Measurements from ENCODE around the gene VTI1A.
A peak's percentile ranks its signal among the peaks of the same experiment; 100 is the strongest.
"Not testable (repeated sequence)": the region's sequence is repeated elsewhere in the genome, so short reads cannot be mapped to it uniquely, and the experiment has no call there.

The VTI1A gene

DNA sequence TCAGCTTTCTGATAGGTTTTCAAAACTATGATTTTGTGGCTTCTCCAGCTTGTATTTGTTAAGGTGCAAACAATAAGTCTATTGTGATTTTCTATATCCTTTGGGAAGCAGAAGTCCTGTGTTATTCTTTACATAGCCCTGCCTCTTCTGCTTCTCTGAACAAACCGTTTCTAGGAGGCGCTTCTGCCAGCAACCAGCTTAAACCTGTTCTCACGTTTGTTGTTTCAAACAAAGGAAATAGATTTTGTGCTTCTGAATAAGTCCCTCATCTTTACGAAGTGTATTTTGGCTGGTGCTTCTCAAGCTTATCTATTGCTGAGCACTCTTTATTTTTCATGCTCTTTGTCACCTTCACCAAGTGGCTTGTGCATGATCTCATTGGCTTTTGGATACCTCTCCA lies 61.0 kb downstream of the VTI1A start:
- no peak for DNase-seq

- DNase-seq, result no peak
These were observed 62.7 kb downstream of the VTI1A start for GRCh38 chr10:112509558-112510291.

DNA sequence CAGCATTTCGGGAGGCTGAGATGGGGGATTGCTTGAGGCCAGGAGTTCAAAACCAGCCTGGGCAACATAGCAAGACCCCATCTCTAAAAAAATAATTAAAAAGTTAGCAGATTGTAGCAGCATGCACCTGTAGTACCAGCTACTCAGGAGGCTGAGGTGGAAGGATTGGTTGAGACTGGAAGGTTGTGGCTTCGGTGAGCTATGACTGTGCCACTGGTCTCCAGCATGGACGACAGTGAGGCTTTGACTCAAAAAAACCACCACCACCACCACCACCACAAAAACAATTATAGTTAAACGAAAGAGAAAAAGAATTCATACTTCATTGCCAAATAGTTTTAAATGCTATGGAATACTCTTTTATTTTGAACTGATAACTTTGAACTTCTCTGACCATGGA lies 63.4 kb downstream of the VTI1A start:
- DNase-seq, result no peak

DNA sequence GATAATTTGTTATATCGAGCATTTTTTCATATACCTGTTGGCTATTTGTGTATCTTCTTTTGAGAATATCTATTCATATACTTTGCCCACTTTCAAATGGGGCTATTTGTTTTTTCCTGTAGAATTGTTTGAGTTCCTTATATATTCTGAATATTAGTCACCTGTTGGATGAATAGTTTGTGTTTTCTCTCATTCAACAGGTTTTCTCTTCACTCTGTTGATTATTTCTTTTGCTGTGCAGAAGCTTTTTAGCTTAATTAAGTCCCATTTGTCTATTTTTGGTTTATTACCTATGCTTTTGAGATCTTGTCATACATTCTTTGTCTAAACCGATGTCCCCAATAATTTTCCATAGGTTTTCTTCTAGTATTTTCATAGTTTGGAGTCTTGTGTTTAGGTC lies 65.3 kb downstream of the VTI1A start:
- no peak for DNase-seq

GRCh38 chr10:112515126-112515525 lies 68.1 kb downstream of the VTI1A start:
- no peak for DNase-seq

DNA sequence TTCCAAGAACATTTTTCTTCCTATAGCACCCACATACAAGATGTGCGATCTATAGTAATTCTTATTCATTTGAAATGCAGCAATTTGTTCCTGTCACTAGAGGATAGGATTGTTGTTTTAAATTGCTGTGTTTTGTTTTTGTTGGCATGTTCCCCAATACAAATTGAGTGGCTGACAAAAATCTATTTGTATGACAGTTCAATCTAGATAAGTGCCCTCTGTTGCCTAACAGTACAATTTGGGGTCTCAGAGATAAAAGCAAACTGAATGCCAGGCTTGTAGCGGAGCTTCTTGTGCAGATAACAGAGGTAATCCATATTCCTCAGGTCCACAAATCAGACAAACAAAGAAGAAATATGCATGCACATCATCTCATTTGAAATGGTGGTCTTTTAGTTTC lies 68.8 kb downstream of the VTI1A start:
- DNase-seq, result no peak

DNA sequence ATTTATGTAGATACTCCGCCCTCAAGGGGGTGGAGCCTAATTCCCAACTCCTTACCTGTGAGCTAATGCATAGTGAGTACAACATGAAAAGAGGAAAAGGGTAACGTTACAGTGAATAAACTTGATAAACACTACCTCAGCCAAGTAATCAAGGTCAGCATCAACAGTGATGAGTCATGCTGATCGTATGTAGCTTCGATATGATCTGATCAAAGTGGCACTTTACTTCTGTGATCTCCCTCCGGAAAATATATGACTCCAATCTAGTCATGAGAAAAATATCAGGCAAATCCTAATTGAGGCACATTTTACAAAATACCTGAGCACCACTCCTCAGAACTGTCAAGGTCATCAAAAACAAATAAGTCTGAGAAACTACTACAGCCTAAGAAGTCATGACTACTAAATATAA lies 70.4 kb downstream of the VTI1A start:
- DNase-seq, result peak; percentile 3

DNA sequence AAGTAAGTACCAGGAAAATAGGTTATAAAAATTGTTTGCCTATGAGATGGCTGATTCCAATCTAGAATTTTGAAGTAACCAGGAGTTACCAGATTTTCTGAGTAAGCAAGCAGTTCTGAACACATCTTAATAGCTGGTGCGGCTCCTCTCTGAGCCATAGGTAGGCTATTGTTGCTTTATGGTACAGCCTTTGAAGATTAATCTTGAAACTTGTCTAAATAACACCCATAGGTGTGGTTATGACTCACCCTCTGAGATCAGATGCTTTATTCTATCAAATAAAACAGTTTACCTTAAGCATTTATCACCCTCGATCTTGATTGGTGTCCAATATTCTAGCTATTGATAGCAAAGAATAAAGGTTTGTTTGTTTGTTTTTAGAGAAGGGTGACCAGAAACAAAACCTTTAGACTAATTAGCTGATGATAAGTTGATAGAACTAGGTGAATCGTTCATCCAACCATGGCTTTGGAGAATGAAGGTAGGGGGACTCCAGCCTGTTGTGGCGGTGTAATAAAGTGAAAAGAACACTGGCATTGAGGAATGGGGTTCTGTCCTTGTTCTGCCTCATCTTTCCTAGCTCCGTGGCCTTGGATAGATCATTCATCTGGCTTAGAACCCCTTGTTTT lies 72.2 kb downstream of the VTI1A start:
- no peak for DNase-seq

GRCh38 chr10:112520914-112521313 lies 73.9 kb downstream of the VTI1A start:
- no peak for DNase-seq

- DNase-seq, result peak; percentile 13
These were observed 77.6 kb downstream of the VTI1A start for GRCh38 chr10:112524641-112525040.

- DNase-seq, result peak; percentile 3
These were observed 78.2 kb downstream of the VTI1A start for GRCh38 chr10:112525200-112525599.

- DNase-seq, result peak; percentile 4
These were observed 79.1 kb downstream of the VTI1A start for GRCh38 chr10:112526139-112526538.

DNA sequence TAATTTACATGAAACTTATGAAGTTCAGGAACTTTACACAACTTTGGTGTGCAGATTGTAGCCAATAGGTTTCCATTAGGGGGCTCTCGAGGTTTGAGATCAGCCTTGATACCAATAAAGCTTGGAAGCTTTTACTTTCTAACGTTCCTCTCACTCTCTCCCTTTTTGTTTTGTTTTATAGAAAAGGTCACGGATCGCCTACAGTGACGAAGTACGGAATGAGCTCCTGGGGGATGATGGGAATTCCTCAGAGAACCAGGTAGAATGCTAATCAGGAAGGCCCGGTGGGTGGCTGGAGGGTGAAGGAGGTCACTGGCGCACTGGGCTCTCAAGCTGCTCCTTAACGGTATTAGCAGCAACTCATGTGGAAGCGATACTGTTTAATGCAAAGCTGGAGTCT lies 79.9 kb downstream of the VTI1A start:
- DNase-seq, result no peak

DNA sequence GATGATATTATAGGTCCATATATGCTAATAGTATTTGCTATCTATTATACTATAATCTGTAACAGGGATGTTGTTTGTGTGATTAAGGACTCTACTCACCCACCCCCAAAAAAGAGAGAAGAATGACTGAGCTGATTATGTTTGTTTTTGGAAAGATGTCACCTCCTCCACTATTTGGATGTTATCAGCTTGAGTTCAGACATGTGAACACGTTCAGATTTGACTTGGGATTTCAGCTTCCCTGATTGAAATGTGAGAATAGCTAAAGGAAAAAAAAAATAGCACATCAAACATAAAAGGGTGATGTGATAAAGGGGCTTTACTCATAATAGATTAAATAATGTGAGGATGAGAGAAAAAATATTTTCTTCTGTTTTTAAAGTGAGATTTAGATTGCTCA lies 81.2 kb downstream of the VTI1A start:
- DNase-seq, result no peak

GRCh38 chr10:112531421-112531820 lies 84.4 kb downstream of the VTI1A start:
- no peak for DNase-seq

- DNase-seq, result no peak
These were observed 85.2 kb downstream of the VTI1A start for GRCh38 chr10:112532189-112532588.

GRCh38 chr10:112532956-112533355 lies 85.9 kb downstream of the VTI1A start:
- DNase-seq, result no peak

DNA sequence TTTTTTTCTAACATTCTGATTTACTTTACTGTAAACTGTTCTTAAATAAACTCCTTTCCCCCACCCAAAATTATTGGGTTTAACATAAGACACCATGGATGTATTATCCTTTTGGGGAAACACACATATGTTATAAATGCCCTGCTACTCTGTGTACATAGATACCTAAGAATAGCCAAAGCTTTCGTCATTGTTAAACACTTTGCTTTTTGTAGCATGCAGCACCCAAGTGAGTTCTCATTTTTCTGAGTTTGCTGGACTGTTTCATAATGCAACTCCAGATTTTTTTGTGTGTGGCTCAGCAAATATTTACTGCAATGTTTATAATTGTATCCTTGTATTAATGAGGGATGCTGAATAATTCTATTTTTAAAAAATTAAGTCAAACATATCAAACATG lies 86.9 kb downstream of the VTI1A start:
- DNase-seq, result no peak

DNA sequence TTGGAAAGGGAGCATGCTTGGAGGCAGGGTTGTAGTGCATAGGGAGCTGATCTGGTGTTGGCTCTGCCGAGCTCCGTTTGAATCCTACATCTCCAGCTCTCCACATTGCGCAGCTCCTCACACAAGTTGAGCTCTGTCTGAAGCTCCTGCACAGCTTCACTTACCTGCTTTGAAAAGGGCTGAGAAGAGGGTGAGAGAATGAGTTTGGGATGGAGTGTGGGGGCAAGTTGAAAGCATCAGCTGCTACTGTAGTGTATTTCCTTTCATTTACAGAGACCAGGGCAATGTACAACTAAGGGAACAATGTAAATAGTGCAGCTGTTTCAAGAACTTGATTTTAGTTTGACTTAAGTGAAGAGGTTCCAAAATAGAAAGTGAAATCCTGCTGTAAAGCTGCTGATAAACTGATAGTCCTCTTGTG lies 88.5 kb downstream of the VTI1A start:
- DNase-seq, result no peak

DNA sequence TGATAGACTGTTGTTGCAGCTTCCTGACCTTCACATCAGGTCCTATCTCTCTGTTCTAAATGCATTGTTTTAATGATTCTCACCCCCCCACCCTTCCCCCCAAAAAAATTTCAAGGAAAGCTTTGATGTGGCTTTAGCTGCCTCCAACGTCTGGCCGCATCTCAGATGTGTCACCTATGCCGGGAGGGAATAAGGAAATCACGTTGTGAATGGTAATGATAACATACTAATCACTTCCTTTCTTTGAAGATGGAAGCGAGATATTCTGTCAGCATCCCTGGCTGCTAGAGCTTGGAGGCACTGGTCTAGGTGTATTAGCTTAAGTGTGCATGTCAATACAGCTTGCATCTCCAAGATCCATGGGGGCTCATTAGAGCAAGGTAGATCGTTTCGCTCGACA lies 89.6 kb downstream of the VTI1A start:
- DNase-seq, result no peak

DNA sequence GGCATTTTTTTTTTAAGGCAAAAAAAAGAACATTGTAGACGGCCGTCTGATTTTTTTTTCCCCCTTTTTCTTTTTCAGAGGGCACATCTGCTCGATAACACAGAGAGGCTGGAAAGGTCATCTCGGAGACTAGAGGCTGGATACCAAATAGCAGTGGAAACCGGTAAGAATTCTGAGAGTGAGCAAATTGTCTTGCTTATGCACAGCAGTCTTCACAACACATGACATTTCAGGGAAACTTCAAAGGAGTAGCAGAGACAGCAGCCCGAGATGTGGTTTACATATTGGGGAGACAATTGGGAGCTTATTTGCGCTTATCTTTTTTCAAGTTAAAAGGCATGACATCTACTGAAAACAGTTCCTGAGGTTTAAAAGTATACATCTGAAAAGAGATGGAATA lies 91.2 kb downstream of the VTI1A start:
- DNase-seq, result no peak

DNA sequence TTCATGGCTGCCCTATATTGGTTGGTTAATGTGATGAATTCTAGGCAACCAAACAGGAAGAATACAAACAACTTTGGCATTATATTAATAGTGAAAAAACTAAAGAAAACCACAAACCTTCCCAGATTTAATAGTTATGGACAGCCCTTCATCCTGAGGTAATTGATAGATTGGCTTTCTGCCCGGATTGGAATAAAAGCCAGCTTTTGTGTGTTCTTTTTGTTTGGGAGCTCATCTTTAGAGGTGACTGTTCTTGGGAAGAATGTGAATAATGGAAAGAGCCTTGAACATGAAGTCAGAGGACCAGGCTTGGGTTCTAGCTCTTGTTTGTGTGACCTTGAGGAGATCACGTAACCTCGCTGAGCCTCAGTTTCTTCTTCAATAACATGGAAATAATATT lies 92.3 kb downstream of the VTI1A start:
- DNase-seq, result no peak

DNA sequence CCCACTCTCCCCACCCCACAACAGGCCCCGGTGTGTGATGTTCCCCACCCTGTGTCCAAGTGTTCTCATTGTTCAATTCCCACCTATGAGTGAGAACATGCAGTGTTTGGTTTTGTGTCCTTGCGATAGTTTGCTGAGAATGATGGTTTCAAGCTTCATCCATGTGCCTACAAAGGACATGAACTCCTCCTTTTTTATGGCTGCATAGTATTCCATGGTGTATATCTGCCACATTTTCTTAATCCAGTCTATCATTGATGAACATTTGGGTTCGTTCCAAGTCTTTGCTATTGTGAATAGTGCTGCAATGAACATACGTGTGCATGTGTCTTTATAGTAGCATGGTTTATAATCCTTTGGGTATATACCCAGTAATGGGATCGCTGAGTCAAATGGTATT lies 95.8 kb downstream of the VTI1A start:
- DNase-seq, result not testable (repeated sequence)

- peak; percentile 16 for DNase-seq
These were observed 99.5 kb downstream of the VTI1A start for GRCh38 chr10:112546474-112546873.
